NCI-H1694 (cell line): ENCODE measurements around the gene HES4.
"Not testable (repeated sequence)": the region's sequence is repeated elsewhere in the genome, so short reads cannot be mapped to it uniquely, and the experiment has no call there.

ENCODE experiments used
- DNase-seq: peaks from one replicate; lab custom pipeline; 2025; lab: John Stamatoyannopoulos, UW

HES4 gene

DNA sequence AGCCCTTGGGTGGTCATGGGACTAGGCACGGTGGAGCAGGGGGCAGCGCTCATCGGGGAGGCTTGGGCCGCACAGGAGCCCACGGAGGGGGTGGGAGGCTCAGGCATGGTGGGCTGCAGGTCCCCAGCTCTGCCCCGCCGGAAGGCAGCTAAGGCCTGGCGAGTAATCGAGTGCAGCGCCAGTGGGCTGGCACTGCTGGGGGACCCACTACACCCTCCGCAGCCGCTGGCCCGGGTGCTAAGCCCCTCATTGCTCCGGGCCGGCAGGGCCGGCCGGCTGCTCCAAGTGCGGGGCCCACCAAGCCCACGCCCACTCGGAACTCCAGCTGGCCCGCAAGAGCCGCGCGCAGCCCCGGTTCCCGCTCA, 18.4 kb upstream of the HES4 start:
- DNase-seq: not testable (repeated sequence)

DNA sequence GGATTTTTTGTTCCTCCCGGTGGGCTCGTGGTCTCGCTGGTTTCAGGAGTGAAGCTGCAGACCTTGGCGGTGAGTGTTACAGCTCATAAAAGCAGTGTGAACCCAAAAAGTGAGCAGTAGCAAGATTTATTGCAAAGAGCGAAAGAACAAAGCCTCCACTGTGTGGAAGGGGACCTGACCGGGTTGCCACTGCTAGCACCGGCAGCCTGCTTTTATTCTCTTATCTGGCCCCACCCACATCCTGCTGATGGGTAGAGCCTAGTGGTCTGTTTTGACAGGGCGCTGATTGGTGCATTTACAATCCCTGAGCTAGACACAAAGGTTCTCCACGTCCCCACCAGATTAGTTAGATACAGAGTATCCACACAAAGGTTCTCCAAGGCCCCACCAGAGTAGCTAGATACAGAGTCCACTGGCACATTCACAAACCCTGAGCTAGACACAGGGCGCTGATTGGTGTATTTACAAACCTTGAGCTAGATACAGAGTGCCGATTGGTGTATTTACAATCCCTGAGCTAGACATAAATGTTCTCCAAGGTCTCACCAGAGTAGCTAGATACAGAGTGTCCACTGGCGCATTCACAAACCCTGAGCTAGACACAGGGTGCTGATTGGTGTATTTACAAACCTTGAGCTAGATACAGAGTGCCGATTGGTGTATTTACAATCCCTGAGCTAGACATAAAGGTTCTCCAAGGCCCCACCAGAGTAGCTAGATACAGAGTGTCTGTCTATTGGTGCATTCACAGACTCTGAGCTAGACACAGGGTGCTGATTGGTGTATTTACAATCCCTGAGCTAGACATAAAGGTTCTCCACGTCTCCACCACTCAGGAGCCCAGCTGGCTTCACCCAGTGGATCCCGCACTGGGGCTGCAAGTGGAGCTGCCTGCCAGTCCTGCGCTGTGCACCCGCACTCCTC, 17.8 kb upstream of the HES4 start:
- DNase-seq: not testable (repeated sequence)

DNA sequence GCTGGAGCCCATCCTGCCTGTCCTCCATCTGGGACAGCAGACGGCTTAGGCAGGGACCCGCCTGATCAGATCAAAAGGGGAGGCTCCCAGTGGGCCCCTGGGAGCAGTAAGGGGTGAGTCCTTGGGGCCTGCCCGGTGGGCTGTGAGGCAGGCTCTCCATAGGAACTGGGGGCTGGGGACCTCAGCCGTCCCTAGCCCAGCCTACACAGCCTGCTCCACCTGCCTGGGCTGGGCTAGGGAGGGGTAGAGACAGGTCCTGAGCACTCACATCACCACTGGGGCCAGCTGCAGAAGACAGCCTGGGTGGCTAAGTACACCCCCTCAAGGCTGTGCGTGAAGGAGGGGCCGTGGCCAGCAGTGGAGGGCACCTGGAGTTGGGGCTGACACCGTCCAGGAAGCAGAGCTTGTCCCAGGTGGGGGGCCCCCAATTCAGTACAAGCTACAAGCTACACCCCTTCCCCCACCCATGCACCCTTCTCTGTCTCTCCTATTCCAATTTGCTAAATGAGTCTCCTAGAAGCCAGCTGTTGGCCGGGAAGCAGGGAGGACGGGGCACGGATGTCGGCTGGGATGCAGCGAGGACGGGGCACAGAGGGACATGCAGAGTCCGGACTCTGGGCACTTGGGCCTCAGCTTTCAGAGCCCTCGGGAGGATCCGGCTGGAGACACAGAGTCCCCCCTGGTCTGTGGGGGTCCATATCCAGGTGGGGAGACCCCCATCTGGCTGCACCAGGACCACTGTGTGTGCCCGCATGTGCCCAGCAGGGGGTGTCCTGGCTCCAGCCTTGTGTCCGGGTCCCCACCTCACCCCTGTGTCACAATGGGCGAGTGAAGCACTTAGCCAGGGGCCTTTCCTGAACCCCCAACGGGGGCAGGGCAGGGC, 15.1 kb upstream of the HES4 start:
- no peak for DNase-seq

DNA sequence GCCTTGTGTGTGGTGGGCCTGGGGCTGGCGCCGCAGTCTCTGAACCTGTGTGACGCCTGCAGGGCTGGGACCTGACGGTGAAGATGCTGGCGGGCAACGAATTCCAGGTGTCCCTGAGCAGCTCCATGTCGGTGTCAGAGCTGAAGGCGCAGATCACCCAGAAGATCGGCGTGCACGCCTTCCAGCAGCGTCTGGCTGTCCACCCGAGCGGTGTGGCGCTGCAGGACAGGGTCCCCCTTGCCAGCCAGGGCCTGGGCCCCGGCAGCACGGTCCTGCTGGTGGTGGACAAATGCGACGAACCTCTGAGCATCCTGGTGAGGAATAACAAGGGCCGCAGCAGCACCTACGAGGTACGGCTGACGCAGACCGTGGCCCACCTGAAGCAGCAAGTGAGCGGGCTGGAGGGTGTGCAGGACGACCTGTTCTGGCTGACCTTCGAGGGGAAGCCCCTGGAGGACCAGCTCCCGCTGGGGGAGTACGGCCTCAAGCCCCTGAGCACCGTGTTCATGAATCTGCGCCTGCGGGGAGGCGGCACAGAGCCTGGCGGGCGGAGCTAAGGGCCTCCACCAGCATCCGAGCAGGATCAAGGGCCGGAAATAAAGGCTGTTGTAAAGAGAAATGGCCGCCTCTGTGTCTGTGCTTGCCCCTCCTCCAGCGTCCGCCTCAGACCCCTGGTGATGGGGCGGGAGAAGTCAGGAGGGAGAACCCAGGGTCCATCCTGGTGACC, 14.2 kb upstream of the HES4 start:
- DNase-seq: peak; percentile 46

DNA sequence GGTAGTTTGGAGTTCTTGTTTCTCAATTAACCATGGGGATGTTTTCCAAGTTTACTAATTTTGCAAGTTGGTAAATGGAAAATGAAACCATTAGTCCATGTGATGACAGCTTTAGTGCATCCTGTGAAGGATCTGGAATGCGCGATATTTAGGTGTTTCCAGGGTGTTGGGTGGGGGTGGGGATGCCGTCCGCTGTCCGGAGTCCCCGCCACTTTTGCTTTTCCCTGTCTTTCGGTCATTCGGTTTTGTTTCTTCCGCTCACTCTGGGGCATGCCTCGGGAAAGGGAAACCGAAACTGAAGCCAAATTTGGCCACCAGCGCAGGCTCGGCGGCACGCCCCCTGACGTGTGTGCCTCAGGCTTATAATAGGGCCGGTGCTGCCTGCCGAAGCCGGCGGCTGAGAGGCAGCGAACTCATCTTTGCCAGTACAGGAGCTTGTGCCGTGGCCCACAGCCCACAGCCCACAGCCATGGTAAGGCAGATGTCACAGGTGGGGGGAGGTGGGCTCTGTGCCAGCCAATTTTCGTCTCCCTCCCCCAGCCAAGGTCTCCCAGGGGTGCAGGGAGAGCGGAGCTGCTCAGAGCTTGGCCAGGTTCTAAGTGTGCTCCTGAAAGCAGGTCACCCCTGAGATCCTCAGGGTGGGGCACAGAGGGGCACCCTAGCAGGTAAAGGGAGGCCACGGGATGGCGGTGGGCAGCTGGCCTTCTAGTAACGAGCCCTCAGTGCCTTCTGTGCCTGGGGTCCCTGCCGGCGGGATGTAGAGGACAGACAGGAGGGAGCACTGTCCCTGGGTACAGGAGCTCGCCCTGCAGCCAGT, 13.4 kb upstream of the HES4 start, which contains the start of gene ISG15:
ISG15 (plus strand) TSS at position 393 of the 817 bp plus-strand sequence; CDS start at position 470, 77 bp downstream.
- DNase-seq: peak; percentile 64

DNA sequence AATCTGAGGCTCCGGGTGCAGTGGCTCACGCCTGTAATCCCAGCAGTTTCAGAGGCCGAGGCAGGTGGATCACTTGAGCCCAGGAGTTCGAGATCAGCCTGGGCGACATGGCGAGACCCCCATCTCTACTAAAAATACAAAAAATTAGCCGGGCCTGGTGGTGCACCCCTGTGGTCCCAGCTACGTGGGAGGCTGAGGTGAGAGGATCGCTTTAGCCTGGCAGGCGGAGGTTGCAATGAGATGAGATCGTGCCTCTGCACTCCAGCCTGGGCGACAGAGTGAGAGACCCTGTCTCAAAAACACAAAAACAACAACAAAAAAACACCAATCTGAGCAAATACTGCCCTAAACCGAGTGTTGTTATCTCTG, 12.8 kb upstream of the HES4 start:
- not testable (repeated sequence) for DNase-seq

DNA sequence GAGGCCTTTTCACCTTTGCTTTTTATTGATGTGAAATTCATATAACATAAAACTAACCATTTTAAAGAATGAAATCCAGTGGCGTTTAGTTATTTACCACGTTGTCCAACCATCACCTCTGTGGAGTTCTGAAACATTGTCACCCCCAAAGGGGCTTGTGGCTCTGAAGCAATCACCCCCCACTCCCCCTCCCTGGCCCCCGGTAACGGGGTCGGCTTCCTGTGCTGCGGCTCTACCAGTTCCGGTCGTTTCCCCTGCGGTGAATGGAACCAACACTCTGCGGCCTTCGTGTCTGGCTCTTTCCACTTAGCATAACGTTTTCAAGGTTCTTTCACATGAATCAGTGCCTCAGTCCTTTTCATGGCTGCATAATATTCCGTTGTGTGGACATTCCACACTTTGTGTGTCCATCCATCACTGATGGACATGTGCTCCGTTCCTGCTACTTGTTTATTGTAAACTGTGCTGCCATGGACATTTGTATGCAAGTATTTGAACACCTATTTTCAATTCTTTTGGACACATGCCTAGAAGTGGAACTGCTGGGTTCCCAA, 11.6 kb upstream of the HES4 start:
- no peak for DNase-seq

DNA sequence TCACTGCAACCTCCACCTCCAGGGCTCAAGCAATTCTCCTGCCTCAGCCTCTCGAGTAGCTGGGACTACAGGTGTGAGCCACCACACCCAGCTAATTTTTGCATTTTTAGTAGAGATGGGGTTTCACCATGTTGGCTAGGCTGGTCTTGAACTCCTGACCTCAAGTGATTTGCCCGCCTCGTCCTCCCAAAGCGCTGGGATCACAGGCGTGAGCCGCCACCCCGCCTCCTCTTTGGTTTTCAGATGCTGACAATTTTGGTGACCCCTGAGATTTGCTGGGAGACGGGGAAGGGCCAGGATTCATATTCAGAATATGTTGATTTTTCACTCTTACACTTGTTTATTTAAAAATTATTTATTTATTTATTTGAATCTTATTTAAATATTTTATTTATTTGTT, 10.2 kb upstream of the HES4 start:
- DNase-seq: not testable (repeated sequence)

DNA sequence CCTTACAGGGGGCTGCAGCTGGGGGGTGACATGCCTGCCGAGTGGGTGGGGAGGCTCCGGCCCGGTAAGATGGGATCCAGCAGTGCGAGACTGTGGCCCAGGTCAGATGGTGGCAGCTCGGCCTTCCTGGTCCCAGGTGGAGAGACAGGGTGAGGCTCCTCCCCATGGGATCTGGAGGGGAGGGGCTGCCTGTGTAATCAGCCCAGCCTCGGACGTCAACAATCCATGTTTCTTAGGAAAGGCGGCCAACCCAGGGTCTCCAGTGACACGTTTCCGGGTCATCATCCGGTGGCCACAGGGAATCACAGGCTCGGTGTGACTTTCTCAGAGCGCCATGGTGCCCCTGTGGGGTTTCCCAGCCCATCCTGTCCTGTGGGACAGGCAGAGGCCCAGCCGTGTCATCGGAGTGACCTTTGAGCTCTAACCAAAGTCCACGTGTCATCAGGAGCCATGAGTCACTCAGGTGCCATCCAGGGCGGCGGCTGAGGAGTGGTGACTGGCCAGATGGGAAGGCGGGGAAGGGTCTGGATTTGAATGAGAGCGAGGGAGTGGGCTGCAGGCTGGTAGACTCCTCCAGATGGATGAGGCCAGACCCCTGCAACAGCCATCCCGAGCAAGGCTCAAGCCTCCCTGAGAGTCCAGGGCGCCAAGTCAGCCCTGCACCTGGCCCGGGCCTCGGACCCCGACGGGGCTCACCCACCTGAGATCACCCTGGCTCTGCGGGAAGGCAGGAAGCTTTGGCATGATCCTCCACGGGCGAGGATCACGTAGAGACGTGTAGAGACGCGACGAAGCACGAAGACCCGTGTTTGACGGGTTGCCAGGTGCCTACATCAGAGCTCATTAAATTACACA, 6.6 kb upstream of the HES4 start:
- DNase-seq: no peak

DNA sequence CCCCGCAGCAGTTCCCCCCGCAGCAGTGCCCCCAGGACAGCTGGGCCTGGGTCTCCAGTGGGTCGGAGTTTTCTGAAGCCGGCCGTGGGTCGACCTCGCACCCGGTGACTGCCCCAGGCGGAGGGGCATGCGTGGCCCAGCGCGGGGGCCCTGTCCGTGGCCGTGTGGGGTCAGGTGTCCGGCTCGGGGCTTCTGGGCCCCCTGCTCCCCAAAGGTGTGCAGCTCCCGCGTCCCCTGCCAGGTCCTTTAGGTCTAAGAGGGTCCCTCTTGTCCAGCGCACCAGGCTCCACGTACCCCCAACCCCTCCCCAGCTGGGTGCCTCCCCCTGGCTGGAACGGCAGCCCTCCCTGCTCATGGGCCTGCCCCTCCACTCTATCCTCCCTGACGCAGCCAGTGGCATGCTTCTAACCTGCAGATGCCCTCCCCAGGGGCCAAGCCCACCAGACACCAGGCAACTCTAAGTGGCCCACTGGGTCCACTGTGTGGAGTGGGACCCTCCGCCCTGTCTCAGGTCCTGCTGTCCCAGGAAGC, 5.9 kb upstream of the HES4 start:
- no peak for DNase-seq

DNA sequence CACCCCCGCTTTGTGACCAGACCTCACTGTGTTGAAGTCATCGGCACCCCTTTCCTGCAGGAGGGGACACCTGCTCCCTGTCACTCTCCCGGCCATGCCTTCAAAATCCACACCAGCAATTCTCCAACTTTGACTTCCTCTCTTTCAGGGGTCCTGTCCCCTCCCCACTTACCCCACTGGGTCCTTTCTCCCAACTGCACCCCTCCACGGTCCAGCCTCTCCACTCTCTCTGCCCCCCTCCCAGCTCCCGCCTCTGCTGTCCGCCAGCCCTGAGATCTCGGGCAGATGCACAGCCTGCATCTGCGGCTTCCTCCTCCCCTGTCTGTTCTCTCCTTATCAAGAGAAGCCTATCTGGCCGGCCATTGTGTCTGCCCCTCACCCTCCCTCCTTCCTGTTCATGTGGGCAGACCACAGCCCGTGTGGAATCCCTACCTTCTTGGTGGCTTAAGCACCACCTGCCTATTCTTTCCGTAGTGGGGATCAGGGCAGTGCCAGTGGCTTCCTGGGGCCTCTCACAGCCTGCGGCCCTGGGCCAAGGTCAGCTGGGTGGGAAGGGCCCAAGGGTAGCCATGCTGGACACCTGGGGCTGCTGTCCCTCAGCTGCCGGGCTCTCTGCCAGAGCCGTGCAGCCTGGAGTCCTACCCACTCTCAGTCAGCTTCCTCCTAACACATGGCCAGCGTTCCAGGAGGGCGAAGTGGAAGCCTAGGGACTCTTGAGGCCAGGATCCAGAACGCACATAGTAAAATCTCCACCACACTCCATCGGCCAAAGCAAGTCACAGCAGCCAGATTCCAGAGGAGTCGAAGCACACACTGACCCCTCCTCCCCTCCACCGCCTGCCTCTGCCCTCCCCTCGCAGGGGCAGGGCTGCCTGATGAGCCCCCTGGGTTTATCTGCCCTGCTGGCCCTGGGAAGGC, 5.1 kb upstream of the HES4 start:
- DNase-seq: no peak

DNA sequence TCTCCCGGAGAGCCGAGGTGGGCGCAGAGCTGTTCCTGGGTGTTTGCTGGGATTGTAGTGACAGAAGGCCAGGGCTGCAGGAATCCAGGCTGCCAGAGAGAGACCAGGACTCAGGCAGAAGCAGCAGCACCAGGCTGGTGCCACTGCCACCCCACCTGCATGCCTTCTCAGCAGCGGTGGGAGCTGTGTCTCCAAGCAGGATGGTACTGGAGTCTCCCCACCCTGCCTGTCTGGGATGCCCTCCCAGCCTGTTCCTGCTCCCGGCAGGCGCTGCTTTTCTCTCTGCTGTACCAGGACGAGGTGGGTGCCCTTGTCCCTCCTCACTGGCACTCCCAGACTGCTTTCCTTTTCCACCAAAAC, 4.5 kb upstream of the HES4 start:
- no peak for DNase-seq

DNA sequence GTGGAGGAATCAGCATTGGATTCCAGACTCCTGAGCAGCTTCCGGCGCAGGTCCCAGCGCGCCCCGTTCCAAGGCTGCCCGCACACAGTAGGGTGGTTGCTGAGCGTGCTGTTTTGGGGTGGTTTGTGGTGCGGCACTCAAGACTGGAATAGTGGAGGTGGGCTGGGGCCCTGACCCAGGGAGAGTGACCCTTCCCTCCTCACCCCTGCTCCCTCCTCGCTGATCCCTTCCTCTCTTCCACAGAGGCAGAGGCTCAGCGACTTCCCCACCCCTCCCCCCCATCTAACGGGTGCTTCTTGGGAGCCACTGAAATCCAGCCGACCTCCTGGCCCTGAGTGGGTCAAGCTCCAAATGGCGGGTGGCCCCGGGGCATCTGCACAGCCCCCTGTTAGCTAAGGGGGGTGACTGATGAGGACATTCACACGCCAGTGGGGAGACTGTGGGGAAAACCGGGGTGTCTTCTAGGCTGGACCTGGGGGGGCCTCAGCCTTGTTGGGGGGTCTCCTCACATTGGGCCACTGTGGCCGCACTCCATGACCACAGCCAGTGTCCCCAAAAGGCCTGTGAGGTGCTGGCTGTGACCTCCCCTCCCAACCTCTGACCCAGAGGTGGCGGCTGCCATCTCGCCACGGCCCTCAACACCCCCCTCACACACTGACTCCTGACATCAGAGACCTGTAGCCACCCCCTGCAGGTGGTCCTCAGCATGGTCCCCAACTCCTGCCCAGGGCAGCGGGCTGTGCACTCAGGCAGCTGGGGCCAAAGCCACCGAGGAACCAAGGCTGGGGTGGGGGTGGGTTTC, 3.9 kb upstream of the HES4 start:
- no peak for DNase-seq

DNA sequence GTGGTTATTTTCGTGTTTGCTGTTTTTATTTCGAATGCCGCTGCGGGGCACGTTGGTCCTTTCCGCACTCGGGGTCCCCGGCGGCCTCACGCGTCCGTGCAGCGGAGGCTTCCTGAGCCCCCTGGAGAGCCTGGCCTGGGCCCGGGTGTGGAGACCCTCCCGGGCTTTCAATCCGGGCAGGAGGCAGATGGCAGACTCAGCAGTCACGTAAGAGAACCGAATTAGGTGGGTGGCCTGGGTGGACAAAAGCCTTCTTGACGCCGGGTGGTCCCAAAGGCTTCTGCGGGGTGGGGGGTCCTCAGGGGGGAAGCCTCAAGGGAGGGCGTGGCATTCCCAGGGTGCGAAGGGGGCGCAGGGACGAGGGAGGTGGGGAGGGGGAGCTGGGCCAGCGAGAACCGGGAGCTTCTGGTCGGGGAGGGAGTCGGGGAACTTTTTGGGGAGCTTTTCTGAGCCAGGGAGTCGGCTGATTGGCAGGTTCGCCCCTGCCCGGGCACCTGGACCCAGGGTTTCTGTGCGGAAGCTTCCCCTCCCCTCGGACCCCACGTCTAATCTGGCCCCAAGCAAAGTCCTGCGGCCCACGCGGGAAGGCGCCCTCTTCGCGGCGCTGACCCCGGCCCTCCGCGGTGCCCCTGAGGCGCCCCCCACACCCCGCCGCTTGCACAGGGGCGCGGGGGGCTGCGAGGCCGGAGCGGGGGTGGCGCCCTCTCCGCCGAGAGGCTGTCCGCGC, 1.3 kb upstream of the HES4 start:
- DNase-seq: no peak

DNA sequence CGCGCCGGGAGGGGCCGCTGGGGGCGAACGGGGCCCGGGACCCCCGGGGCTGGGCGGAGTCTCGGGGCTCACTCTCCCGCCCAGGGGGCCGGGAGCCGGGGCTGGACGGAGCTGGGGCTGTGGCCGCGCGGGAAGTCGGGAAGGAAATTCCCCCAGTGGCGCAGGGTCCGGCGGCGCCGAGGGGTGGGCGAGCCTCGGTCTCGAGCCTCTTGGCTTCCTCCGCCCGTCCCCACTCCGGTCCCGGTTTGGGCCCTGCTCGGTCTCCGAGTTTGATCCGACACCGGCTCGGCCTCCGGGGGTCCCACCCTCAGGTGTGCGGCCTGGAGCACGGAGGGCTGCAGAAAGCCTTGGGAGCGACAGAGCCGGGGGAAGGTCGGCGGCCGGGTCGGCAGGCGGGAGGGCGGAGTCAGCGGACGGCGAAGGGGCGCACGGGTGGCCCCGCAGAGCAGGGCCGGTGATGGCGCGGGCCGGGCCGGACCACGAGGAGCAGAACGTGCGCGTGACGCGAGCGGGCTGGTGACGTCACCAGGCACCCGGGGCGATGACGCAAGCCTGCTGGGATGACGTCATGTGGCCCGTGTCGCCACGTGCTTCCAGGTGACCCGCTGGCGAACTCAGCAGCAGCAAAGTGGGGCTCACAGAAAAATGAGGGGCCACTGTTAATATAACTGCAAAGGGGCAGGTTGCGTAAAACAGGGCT, 610 bp upstream of the HES4 start:
- peak; percentile 35 for DNase-seq

DNA sequence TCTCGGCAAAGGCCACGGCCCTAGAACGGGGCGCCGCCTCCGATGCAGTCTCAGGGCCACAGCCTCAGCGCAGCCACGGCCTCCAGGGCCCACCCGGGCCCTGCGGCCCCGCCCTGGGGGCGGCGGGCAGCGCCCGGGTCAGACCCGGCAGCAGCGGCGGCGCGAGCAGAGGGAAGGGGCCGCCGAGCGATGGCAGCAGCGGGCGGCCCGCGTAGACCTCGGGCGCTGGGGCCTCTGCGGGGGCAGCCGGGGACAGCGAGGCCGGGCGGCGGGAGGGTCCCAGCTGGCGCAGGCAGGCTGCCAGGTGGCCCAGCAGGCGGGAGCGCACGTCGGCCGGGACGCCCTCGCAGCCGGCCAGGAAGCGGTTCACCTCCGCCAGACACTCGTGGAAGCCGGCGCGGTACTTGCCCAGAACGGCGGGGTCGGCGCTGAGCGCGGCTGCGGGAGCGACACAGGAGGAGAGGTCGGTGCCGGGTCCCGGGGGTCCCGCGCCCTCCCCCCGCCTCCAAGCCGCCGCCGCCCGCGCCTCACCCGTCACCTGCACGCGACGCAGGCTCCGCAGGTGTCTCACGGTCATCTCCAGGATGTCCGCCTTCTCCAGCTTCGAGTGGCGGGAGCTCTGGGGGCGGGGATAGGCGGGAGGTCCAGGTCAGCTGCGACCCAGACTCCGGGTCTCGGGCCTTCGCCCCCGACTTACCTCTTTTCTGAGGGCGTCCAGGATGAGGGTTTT, 737 bp downstream of the HES4 start:
- no peak for DNase-seq
